ENCODE data around the gene C9orf43. TPM values are rescaled to one million over a fixed set of nuclear protein-coding genes. Genes with fewer than 3 reads are reported as not detected.
"Not testable (repeated sequence)": the region's sequence is repeated elsewhere in the genome, so short reads cannot be mapped to it uniquely, and the experiment has no call there.

The C9orf43 gene
- total RNA-seq, 1 experiment from 2014 or later, result 0.37 TPM

- no peak for DNase-seq (ENCODE audit: low read depth)
These were observed 29.6 kb upstream of the C9orf43 start for GRCh38 chr9:113380869-113381378.

GRCh38 chr9:113381441-113381840 is 29.1 kb upstream of the C9orf43 start:
- not testable (repeated sequence) for DNase-seq (ENCODE audit: low read depth)

GRCh38 chr9:113381909-113382411 is 28.6 kb upstream of the C9orf43 start:
- no peak for DNase-seq (ENCODE audit: low read depth)

GRCh38 chr9:113386571-113387393 is 23.8 kb upstream of the C9orf43 start:
- DNase-seq (ENCODE audit: low read depth), result no peak

GRCh38 chr9:113387560-113388230 is 22.9 kb upstream of the C9orf43 start:
- DNase-seq (ENCODE audit: low read depth), result no peak

- DNase-seq (ENCODE audit: low read depth), result no peak
These were observed 21.7 kb upstream of the C9orf43 start for GRCh38 chr9:113388833-113389232.

GRCh38 chr9:113389451-113389850 is 21.1 kb upstream of the C9orf43 start:
- no peak for DNase-seq (ENCODE audit: low read depth)

- no peak for DNase-seq (ENCODE audit: low read depth)
These were observed 20.2 kb upstream of the C9orf43 start for GRCh38 chr9:113390192-113390960.

GRCh38 chr9:113391917-113392316 is 18.6 kb upstream of the C9orf43 start:
- DNase-seq (ENCODE audit: low read depth), result no peak

GRCh38 chr9:113393281-113393680 is 17.3 kb upstream of the C9orf43 start:
- DNase-seq (ENCODE audit: low read depth), result no peak

- no peak for DNase-seq (ENCODE audit: low read depth)
These were observed 15.3 kb upstream of the C9orf43 start for GRCh38 chr9:113395000-113395861.

GRCh38 chr9:113397203-113397631 is 13.3 kb upstream of the C9orf43 start:
- no peak for DNase-seq (ENCODE audit: low read depth)

GRCh38 chr9:113398796-113399195 is 11.8 kb upstream of the C9orf43 start:
- DNase-seq (ENCODE audit: low read depth), result no peak

- no peak for DNase-seq (ENCODE audit: low read depth)
These were observed 10.8 kb upstream of the C9orf43 start for GRCh38 chr9:113399646-113400200.

GRCh38 chr9:113401027-113401792 is 9.3 kb upstream of the C9orf43 start, which contains the start of gene ALAD:
Gene ALAD (minus strand): TSS chr9:113401284. CDS start chr9:113393559, 7,725 bp downstream.
- peak; percentile 98 for DNase-seq (ENCODE audit: low read depth)

- DNase-seq (ENCODE audit: low read depth), result no peak
These were observed 6.9 kb upstream of the C9orf43 start for GRCh38 chr9:113403646-113404045.

- DNase-seq (ENCODE audit: low read depth), result not testable (repeated sequence)
These were observed 4.2 kb upstream of the C9orf43 start for GRCh38 chr9:113406353-113406752.

GRCh38 chr9:113406873-113407511 is 3.6 kb upstream of the C9orf43 start:
- DNase-seq (ENCODE audit: low read depth), result peak; percentile 47

- DNase-seq (ENCODE audit: low read depth), result no peak
These were observed 1.1 kb upstream of the C9orf43 start for GRCh38 chr9:113409481-113409880.
